Keratinocyte (primary cell): ENCODE results near the gene MRPS33. TPM values are rescaled to one million over a fixed set of nuclear protein-coding genes. Genes with fewer than 3 reads are reported as not detected.

Experiments used
- DNase-seq: peaks from one replicate; pipeline ENCODE4 v3.0.0-alpha.2; 2011; ENCODE audit warnings: low read depth, missing footprints, low spot score
- FAIRE-seq: peaks from 2 replicates; lab custom pipeline; 2011; peaks lifted over from hg19 to GRCh38; lab: Jason Lieb, UNC
- H2AFZ ChIP-seq: 2 replicates; pipeline ENCODE4 v1.6.0; 2012; ENCODE audit warnings: low read length, control low read depth, inconsistent platforms; ENCODE audit not compliant: control insufficient read depth
- H3K27ac ChIP-seq: 2 replicates; pipeline ENCODE4 v1.5.1; 2011; ENCODE audit warnings: low read length; ENCODE audit not compliant: control insufficient read depth, insufficient read depth
- H3K27me3 ChIP-seq: 3 replicates; pipeline ENCODE4 v1.6.0; 2011; ENCODE audit warnings: low read length; ENCODE audit not compliant: control insufficient read depth, insufficient read depth; ENCODE audit errors: extremely low read depth
- H3K36me3 ChIP-seq, 2 experiments: 2 replicates in 1 of 2; 3 replicates in 1 of 2; pipeline ENCODE4 v1.5.1; 2011; ENCODE audit warnings: low read length in 2 of 2, mild to moderate bottlenecking in 1 of 2; ENCODE audit not compliant: control insufficient read depth in 2 of 2, insufficient read depth in 2 of 2; ENCODE audit errors: extremely low read depth in 1 of 2
- H3K4me1 ChIP-seq: 3 replicates; pipeline ENCODE4 v1.5.1; 2011; ENCODE audit warnings: low read length; ENCODE audit not compliant: control insufficient read depth, insufficient read depth; ENCODE audit errors: extremely low read depth
- H3K4me2 ChIP-seq: 3 replicates; pipeline ENCODE4 v1.6.0; 2011; ENCODE audit warnings: low read depth, low read length; ENCODE audit not compliant: control insufficient read depth, insufficient read depth; ENCODE audit errors: extremely low read depth
- H3K4me3 ChIP-seq, 3 experiments: fragments of 200-600 bp in 1 of 3; sonication (generic) in 1 of 3; 2 replicates in 2 of 3; 3 replicates in 1 of 3; pipeline ENCODE4 v1.5.1; 2011 to 2016; ENCODE audit warnings: low read length in 3 of 3, mild to moderate bottlenecking in 3 of 3, control low read depth in 2 of 3, inconsistent platforms in 1 of 3, low read depth in 1 of 3, mixed read lengths in 1 of 3, mixed run types in 1 of 3, moderate library complexity in 1 of 3; ENCODE audit not compliant: control insufficient read depth in 2 of 3, insufficient read depth in 2 of 3; ENCODE audit errors: extremely low read depth in 1 of 3
- H3K79me2 ChIP-seq: 2 replicates; pipeline ENCODE4 v1.6.0; 2012; ENCODE audit warnings: low read length; ENCODE audit not compliant: control insufficient read depth, insufficient read depth
- H3K9ac ChIP-seq: 3 replicates; pipeline ENCODE4 v1.6.0; 2011; ENCODE audit warnings: low read length; ENCODE audit not compliant: control insufficient read depth, insufficient read depth; ENCODE audit errors: extremely low read depth
- H3K9me1 ChIP-seq: 3 replicates; pipeline ENCODE4 v1.6.0; 2011; ENCODE audit warnings: low read length; ENCODE audit not compliant: control insufficient read depth, insufficient read depth; ENCODE audit errors: extremely low read depth
- H3K9me3 ChIP-seq: 2 replicates; pipeline ENCODE4 v1.5.1; 2012; ENCODE audit warnings: low read depth, low read length; ENCODE audit not compliant: control insufficient read depth
- H4K20me1 ChIP-seq: 3 replicates; pipeline ENCODE4 v1.6.0; 2011; ENCODE audit warnings: low read length; ENCODE audit not compliant: control insufficient read depth, insufficient read depth; ENCODE audit errors: extremely low read depth
- CTCF ChIP-seq, 3 experiments: IDR thresholded peaks in 1 of 3; conservative IDR thresholded peaks in 1 of 3; optimal IDR thresholded peaks in 1 of 3; 2 replicates in 2 of 3; 3 replicates in 1 of 3; pipeline versions ENCODE3 to v1.5.1; 2011; ENCODE audit warnings: low read length in 3 of 3, mild to moderate bottlenecking in 3 of 3, moderate library complexity in 2 of 3, control low read depth in 1 of 3, inconsistent platforms in 1 of 3; ENCODE audit not compliant: insufficient read depth in 2 of 3; ENCODE audit errors: extremely low read depth in 1 of 3
- EZH2 ChIP-seq: IDR thresholded peaks from one replicate; pipeline ENCODE4 v1.6.1; 2012; ENCODE audit warnings: inconsistent platforms, mild to moderate bottlenecking, low read length, moderate library complexity
- dilution Hi-C: fragments of 300-500 bp; cut with MboI; formaldehyde crosslinking; loops from one replicate; pipeline ENCODE4 v1.7.0; 2020; ENCODE audit warnings: low sequenced_read_pairs; ENCODE audit not compliant: extremely low pct_ligation_motif_present
- polyA plus RNA-seq, 5 experiments: library from polyadenylated mRNA; depleted of rRNA in 3 of 5; stranded (reverse) in 3 of 5; stranded (forward) in 1 of 5; unstranded in 1 of 5; fragments of >200 nt; gene quantifications; 1 replicate in 1 of 5; 2 replicates in 3 of 5; 3 replicates in 1 of 5; pipeline versions ENCODE4 v1.2.1 to v1.2.3, GENCODE V29; 2011 to 2012; ENCODE audit warnings: missing spikeins in 2 of 5, low read depth in 1 of 5, low replicate concordance in 1 of 5

MRPS33 gene
- polyA plus RNA-seq, 1 donor (not counting 4 experiments of a cell fraction or from before 2014, with no cell fraction given): 141 TPM

GRCh38 chr7:140998715-140999114, 16.0 kb downstream of the MRPS33 start:
- H3K79me2 ChIP-seq: no peaks in the 10 kb centered on the region
- no peak overlapping the region for H2AFZ ChIP-seq
- no peak overlapping the region for H3K4me3 ChIP-seq
- no peak overlapping the region for H3K9ac ChIP-seq
- H3K27ac ChIP-seq: no peak overlapping the region
- H3K4me1 ChIP-seq: no peaks in the 10 kb centered on the region
- H3K9me3 ChIP-seq: no peaks in the 10 kb centered on the region
- H3K4me2 ChIP-seq: no peak overlapping the region
- FAIRE-seq: no peak
- no peak for DNase-seq
- H4K20me1 ChIP-seq: no peaks in the 10 kb centered on the region
- TF ChIP-seq EZH2 (no peak), CTCF (optimal IDR thresholded peaks at IDR 0.05 in 1 of 3, IDR thresholded peaks at IDR 0.05 in 1 of 3, conservative IDR thresholded peaks at IDR 0.05 in 1 of 3; ENCODE audit: extremely low read depth in 1 of 3, insufficient read depth in 2 of 3, low read length in 3 of 3) (no peak)
- no peaks in the 10 kb centered on the region for H3K9me1 ChIP-seq
- dilution Hi-C loops: no loop called here
- H3K36me3 ChIP-seq: no peaks in the 10 kb centered on the region
- H3K27me3 ChIP-seq: no peaks in the 10 kb centered on the region

GRCh38 chr7:140992422-140992821, 22.3 kb downstream of the MRPS33 start:
- DNase-seq (no peak), FAIRE-seq (no peak)
- H3K4me3 ChIP-seq: no peak overlapping the region
- no peak overlapping the region for H3K27ac ChIP-seq
- no peaks in the 10 kb centered on the region for H3K36me3 ChIP-seq
- dilution Hi-C loops: no loop called here
- H3K4me2 ChIP-seq: no peak overlapping the region
- H3K9ac ChIP-seq: no peak overlapping the region
- no peak overlapping the region for H2AFZ ChIP-seq
- no peaks in the 10 kb centered on the region for H3K4me1 ChIP-seq
- H3K9me1 ChIP-seq: no peaks in the 10 kb centered on the region
- H4K20me1 ChIP-seq: no peaks in the 10 kb centered on the region
- TF ChIP-seq CTCF (optimal IDR thresholded peaks at IDR 0.05 in 1 of 3, IDR thresholded peaks at IDR 0.05 in 1 of 3, conservative IDR thresholded peaks at IDR 0.05 in 1 of 3; ENCODE audit: extremely low read depth in 1 of 3, insufficient read depth in 2 of 3, low read length in 3 of 3) (no peak), EZH2 (no peak)
- H3K9me3 ChIP-seq: no peaks in the 10 kb centered on the region
- H3K27me3 ChIP-seq: no peaks in the 10 kb centered on the region
- H3K79me2 ChIP-seq: no peaks in the 10 kb centered on the region
